Measurements from ENCODE around the gene LMOD3.

Gene LMOD3

DNA sequence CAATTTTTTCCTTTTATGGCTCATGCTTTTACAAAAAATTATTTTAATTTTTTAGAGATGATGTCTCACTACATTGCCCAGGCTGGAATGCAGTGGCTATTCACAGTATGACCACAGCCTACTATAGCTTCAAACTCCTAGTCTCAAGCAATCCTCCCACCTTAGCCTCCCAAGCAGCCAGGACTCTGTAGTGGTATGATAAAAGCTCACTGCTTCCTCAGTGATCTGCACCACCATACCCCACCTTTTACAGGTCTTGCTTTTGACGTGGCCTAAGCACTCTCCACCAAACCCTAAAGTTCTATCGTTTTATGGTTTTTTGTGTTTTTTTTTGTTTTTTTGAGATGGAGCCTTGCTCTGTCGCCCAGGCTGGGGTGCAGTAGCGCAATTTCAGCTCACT, 56.3 kb downstream of the LMOD3 start:
- H3K4me3 ChIP-seq (ENCODE audit: low read depth, low read length): no peak overlapping the region
- no peak for DNase-seq (ENCODE audit: low read depth)
- TF ChIP-seq, protein P1, sequence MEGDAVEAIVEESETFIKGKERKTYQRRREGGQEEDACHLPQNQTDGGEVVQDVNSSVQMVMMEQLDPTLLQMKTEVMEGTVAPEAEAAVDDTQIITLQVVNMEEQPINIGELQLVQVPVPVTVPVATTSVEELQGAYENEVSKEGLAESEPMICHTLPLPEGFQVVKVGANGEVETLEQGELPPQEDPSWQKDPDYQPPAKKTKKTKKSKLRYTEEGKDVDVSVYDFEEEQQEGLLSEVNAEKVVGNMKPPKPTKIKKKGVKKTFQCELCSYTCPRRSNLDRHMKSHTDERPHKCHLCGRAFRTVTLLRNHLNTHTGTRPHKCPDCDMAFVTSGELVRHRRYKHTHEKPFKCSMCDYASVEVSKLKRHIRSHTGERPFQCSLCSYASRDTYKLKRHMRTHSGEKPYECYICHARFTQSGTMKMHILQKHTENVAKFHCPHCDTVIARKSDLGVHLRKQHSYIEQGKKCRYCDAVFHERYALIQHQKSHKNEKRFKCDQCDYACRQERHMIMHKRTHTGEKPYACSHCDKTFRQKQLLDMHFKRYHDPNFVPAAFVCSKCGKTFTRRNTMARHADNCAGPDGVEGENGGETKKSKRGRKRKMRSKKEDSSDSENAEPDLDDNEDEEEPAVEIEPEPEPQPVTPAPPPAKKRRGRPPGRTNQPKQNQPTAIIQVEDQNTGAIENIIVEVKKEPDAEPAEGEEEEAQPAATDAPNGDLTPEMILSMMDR (IDR thresholded peaks at IDR 0.05; ENCODE audit: low read depth, low read length, missing control alignments): no peak

DNA sequence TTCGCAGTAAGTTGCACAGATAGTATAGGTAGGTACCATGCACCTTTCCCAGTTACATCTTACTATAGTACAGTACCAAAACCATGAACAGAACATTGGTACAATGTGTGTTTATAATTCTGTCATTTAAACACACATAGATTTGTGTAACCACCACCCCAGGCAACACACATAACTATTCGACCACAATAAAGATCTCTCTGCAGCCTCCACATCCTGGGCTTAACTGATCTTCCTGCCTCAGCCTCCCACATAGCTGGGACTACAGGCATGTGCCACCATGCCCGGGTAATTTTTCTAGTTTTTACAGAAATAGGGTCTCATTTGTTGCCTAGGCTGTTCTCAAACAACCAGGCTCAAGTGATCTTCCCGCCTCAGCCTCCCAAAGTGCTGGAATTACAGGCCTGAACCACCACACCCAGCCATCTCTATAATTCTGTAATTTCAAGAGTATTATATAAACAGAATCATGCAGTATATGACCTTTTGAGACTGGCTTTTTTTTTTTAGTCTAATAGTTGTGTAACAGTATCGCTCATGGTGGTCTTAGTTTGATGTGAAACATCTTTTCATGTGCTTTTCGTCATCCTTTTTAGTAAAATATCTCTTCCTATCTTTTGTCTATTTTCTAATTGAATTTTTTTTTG, 57.0 kb downstream of the LMOD3 start:
- TF ChIP-seq, protein P1 (IDR thresholded peaks at IDR 0.05; ENCODE audit: low read depth, low read length, missing control alignments): no peak
- H3K4me3 ChIP-seq (ENCODE audit: low read depth, low read length): no peak overlapping the region
- DNase-seq (ENCODE audit: low read depth): no peak

DNA sequence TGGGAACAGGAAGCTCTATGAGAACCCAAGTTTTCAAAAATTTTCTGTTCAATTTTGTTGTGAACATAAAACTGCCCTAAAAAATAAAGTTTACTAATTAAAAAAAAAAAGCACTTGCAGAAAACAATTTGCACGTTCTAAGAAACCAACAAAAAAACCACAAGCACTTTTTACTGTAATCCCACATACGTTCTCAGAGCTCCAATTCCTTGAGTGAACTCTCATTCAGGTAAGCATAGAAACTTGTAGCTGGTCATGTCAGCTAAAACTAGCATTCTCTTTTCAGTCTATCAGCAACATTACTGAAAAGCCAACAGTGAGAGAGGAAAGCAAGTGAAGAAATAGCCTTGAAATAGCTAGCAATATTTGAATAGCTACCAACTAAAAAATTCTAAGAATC, 58.8 kb downstream of the LMOD3 start:
- H3K4me3 ChIP-seq (ENCODE audit: low read depth, low read length): no peak overlapping the region
- DNase-seq (ENCODE audit: low read depth): no peak
- TF ChIP-seq, protein P1 (IDR thresholded peaks at IDR 0.05; ENCODE audit: low read depth, low read length, missing control alignments): no peak

DNA sequence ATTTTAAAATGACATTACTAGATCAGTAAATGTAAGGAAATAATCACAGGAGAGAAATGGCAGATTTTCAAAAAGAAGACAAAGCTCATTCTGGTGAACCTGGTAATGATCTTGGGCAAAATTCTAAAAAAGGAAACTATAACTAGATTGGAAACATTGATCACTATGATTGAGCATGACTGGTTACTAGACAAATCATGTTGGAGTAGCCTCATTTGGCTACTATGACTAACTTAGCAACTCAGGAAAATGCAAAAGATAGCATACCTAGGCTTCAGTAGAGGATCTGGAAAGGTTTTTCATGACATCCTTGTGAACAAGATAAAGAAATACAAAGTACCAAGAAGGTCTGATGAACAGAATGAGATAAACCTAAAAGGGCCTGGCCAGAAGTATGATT, 62.7 kb downstream of the LMOD3 start:
- H3K4me3 ChIP-seq (ENCODE audit: low read depth, low read length): no peak overlapping the region
- TF ChIP-seq, protein P1 (IDR thresholded peaks at IDR 0.05; ENCODE audit: low read depth, low read length, missing control alignments): no peak
- no peak for DNase-seq (ENCODE audit: low read depth)

DNA sequence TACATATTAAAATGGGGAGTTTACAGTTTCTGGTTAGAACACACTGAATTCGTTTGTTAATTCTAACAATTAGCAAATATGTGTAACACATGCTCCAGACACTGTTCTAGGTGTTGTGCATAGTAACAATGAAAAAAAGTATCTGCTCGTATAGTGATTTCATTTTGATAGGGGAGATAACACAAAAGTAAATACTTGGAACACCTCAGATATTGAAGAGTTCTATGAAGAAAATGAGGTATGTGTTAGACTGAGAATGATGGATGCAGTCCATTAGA, 63.5 kb downstream of the LMOD3 start:
- H3K4me3 ChIP-seq (ENCODE audit: low read depth, low read length): no peak overlapping the region
- no peak for DNase-seq (ENCODE audit: low read depth)
- TF ChIP-seq, protein P1 (IDR thresholded peaks at IDR 0.05; ENCODE audit: low read depth, low read length, missing control alignments): no peak

DNA sequence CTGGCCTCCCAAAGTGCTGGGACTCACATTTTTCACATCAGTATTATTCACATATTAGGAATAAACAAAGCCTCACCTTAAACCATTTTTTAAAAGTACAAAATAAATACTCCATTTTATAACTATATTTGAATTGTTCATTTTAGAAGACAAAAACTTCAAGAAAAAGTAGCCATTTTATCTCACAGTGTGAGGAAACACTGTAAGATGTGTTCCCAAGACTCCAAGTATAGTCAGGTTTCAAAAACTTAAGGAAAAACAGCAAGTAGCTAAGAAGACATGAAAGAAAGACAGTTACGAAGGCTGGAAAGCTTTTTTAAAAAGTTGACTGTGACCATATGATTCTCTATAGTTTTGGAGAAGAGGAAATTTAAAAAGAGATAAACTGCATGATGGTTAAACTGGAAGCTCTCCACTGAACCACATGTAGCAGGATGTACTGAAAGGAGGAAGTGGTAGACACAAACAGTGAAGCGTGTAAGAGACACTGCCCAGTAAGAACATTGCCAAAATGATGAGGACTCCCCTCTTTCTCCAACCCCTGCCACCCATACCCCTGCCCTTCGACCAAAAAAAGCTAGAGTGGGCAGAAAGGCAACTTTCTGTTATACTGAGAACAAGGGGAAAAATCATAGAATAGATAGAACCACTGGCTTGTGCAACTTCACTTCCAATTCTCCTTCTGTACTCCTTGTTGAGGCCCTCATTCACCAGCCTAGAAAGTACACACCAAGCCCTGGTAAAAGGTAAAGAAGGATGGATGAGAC, 64.0 kb downstream of the LMOD3 start:
- no peak for DNase-seq (ENCODE audit: low read depth)
- TF ChIP-seq, protein P1 (IDR thresholded peaks at IDR 0.05; ENCODE audit: low read depth, low read length, missing control alignments): no peak
- H3K4me3 ChIP-seq (ENCODE audit: low read depth, low read length): no peak overlapping the region
